Effector memory CD8-positive, alpha-beta T cell (primary cell): ENCODE data around the gene MXRA7.
"Not testable (repeated sequence)": the region's sequence is repeated elsewhere in the genome, so short reads cannot be mapped to it uniquely, and the experiment has no call there.

Source experiments
- ATAC-seq: fragments of 150-1000 bp; cut with Tn5 transposase; replicated peaks from 2 replicates; pipeline ENCODE4 v1.10.0; 2021; ENCODE audit warnings: mild to moderate bottlenecking, moderate library complexity
- DNase-seq, 3 experiments: peaks; one replicate each; pipeline ENCODE4 v3.0.0; 2021
- H3K27ac Mint-ChIP-seq, 2 donors: one replicate each; pipeline ENCODE4 v1.8.0; 2022; ENCODE audit warnings: mild to moderate bottlenecking in 2 of 2, mixed read lengths in 2 of 2, moderate library complexity in 2 of 2
- H3K27me3 Mint-ChIP-seq, 2 donors: one replicate each; pipeline ENCODE4 v1.8.0; 2022; ENCODE audit warnings: mixed read lengths in 2 of 2
- H3K36me3 Mint-ChIP-seq: one replicate; pipeline ENCODE4 v1.8.0; 2022; ENCODE audit warnings: mild to moderate bottlenecking, moderate library complexity, mixed read lengths; ENCODE audit not compliant: insufficient read depth
- H3K4me1 Mint-ChIP-seq, 2 donors: one replicate each; pipeline ENCODE4 v1.8.0; 2022; ENCODE audit warnings: low read depth in 2 of 2, mixed read lengths in 2 of 2
- H3K4me3 Mint-ChIP-seq, 2 donors: one replicate each; pipeline ENCODE4 v1.8.0; 2022; ENCODE audit warnings: mild to moderate bottlenecking in 2 of 2, mixed read lengths in 2 of 2, moderate library complexity in 2 of 2
- H3K9me3 Mint-ChIP-seq, 2 donors: one replicate each; pipeline ENCODE4 v1.8.0; 2022; ENCODE audit warnings: mixed read lengths in 2 of 2

The MXRA7 gene

GRCh38 chr17:76731800-76732733 is 21.3 kb upstream of the MXRA7 start:
- Mint-ChIP-seq H3K4me1 (peaks cover 46 to 47% of the 10 kb centered on the region in 2 donors), H3K36me3 (peaks cover 96% of the 10 kb centered on the region), H3K4me3 (peak overlapping the region; percentile 4 to 96), H3K27ac (peak overlapping the region; percentile 82 to 99)
- ATAC-seq, H3K27me3 Mint-ChIP-seq, H3K9me3 Mint-ChIP-seq, DNase-seq: not testable (repeated sequence)

- H3K4me3 Mint-ChIP-seq: peak overlapping the region; percentile 98 to 99
- DNase-seq (no peak), ATAC-seq (no peak)
- H3K27ac Mint-ChIP-seq: peak overlapping the region; percentile 99 to 100
- H3K36me3 Mint-ChIP-seq: peaks cover 96% of the 10 kb centered on the region
- no peaks in the 10 kb centered on the region for H3K27me3 Mint-ChIP-seq
- H3K4me1 Mint-ChIP-seq: peaks cover 27 to 29% of the 10 kb centered on the region in 2 donors
- no peaks in the 10 kb centered on the region for H3K9me3 Mint-ChIP-seq
Observed at GRCh38 chr17:76727745-76728456, 17.1 kb upstream of the MXRA7 start.

GRCh38 chr17:76726776-76727718 is 16.3 kb upstream of the MXRA7 start, which contains the start of gene METTL23:
TSS of gene METTL23 (plus strand) at chr17:76726839. CDS start at chr17:76729711, 2,872 bp downstream.
- peaks cover 29 to 36% of the 10 kb centered on the region in 2 donors for H3K4me1 Mint-ChIP-seq
- H3K36me3 Mint-ChIP-seq: peaks cover 96% of the 10 kb centered on the region
- DNase-seq (peak; percentile 90), ATAC-seq (peak; percentile 71)
- H3K9me3 Mint-ChIP-seq: no peaks in the 10 kb centered on the region
- H3K27ac Mint-ChIP-seq: peak within 1 kb of the TSS; percentile 99 to 100
- no peaks in the 10 kb centered on the region for H3K27me3 Mint-ChIP-seq
- H3K4me3 Mint-ChIP-seq: peak within 1 kb of the TSS; percentile 98 to 99

- Mint-ChIP-seq H3K36me3 (peaks cover 96% of the 10 kb centered on the region), H3K4me3 (peak within 1 kb of the TSS; percentile 98 to 99), H3K9me3 (no peaks in the 10 kb centered on the region), H3K27me3 (no peaks in the 10 kb centered on the region), H3K27ac (peak within 1 kb of the TSS; percentile 99 to 100), H3K4me1 (peaks cover 27 to 39% of the 10 kb centered on the region in 2 donors)
- ATAC-seq (peak; percentile 74), DNase-seq (no peak)
Observed at GRCh38 chr17:76726231-76726775, 15.5 kb upstream of the MXRA7 start, which contains the start of gene JMJD6. TSS of gene JMJD6 (minus strand) at chr17:76726606. CDS start at chr17:76726475, 131 bp downstream.

GRCh38 chr17:76725580-76726230 is 14.9 kb upstream of the MXRA7 start:
- ATAC-seq: peak; percentile 21

GRCh38 chr17:76723812-76724211 is 13.0 kb upstream of the MXRA7 start:
- peak overlapping the region in 1 of 2 donors; percentile 99 for H3K27ac Mint-ChIP-seq
- peaks cover 96% of the 10 kb centered on the region for H3K36me3 Mint-ChIP-seq
- H3K9me3 Mint-ChIP-seq: no peaks in the 10 kb centered on the region
- H3K27me3 Mint-ChIP-seq: no peaks in the 10 kb centered on the region
- DNase-seq: no peak
- no peak for ATAC-seq
- peak overlapping the region; percentile 98 to 99 for H3K4me3 Mint-ChIP-seq
- H3K4me1 Mint-ChIP-seq: peaks cover 25 to 32% of the 10 kb centered on the region in 2 donors

More at GRCh38 chr17:76725580-76726230, 14.9 kb upstream of the MXRA7 start:
- H3K36me3 Mint-ChIP-seq: peaks cover 96% of the 10 kb centered on the region
- H3K4me1 Mint-ChIP-seq: peaks cover 27 to 39% of the 10 kb centered on the region in 2 donors
- peak overlapping the region; percentile 99 to 100 for H3K27ac Mint-ChIP-seq
- peak; percentile 63 to 70 (median 67) for DNase-seq
- H3K27me3 Mint-ChIP-seq: no peaks in the 10 kb centered on the region
- no peaks in the 10 kb centered on the region for H3K9me3 Mint-ChIP-seq
- peak overlapping the region; percentile 98 to 99 for H3K4me3 Mint-ChIP-seq

- not testable (repeated sequence) for H3K27me3 Mint-ChIP-seq, ATAC-seq, H3K9me3 Mint-ChIP-seq, DNase-seq
- Mint-ChIP-seq H3K27ac (peak overlapping the region in 1 of 2 donors; percentile 52), H3K4me1 (peaks cover 27 to 31% of the 10 kb centered on the region in 2 donors), H3K36me3 (peaks cover 99% of the 10 kb centered on the region), H3K4me3 (peak overlapping the region; percentile 8 to 22)
Observed at GRCh38 chr17:76722977-76723376, 12.2 kb upstream of the MXRA7 start.

GRCh38 chr17:76722279-76722678 is 11.5 kb upstream of the MXRA7 start:
- Mint-ChIP-seq H3K27ac (peak overlapping the region in 1 of 2 donors; percentile 41), H3K36me3 (peaks cover 100% of the 10 kb centered on the region), H3K9me3 (no peaks in the 10 kb centered on the region), H3K4me1 (peaks cover 21 to 24% of the 10 kb centered on the region in 2 donors), H3K4me3 (no peak overlapping the region), H3K27me3 (no peaks in the 10 kb centered on the region)
- DNase-seq: no peak
- no peak for ATAC-seq

- Mint-ChIP-seq H3K9me3 (no peaks in the 10 kb centered on the region), H3K27me3 (no peaks in the 10 kb centered on the region), H3K27ac (no peak overlapping the region), H3K4me1 (peaks cover 23 to 25% of the 10 kb centered on the region in 2 donors), H3K4me3 (no peak overlapping the region), H3K36me3 (peaks cover 100% of the 10 kb centered on the region)
- ATAC-seq (no peak), DNase-seq (no peak)
Observed at GRCh38 chr17:76721463-76721862, 10.7 kb upstream of the MXRA7 start.

GRCh38 chr17:76720941-76721340 is 10.2 kb upstream of the MXRA7 start:
- H3K36me3 Mint-ChIP-seq: peaks cover 100% of the 10 kb centered on the region
- no peak for DNase-seq
- peak overlapping the region in 1 of 2 donors; percentile 36 for H3K27ac Mint-ChIP-seq
- H3K9me3 Mint-ChIP-seq: no peaks in the 10 kb centered on the region
- H3K4me1 Mint-ChIP-seq: peaks cover 27 to 28% of the 10 kb centered on the region in 2 donors
- no peaks in the 10 kb centered on the region for H3K27me3 Mint-ChIP-seq
- no peak for ATAC-seq
- H3K4me3 Mint-ChIP-seq: no peak overlapping the region

- Mint-ChIP-seq H3K4me3 (no peak overlapping the region), H3K27me3 (no peaks in the 10 kb centered on the region), H3K4me1 (peaks cover 30 to 31% of the 10 kb centered on the region in 2 donors), H3K27ac (peak overlapping the region in 1 of 2 donors; percentile 36), H3K36me3 (peaks cover 100% of the 10 kb centered on the region), H3K9me3 (no peaks in the 10 kb centered on the region)
- ATAC-seq (no peak), DNase-seq (no peak)
Observed at GRCh38 chr17:76720211-76720610, 9.4 kb upstream of the MXRA7 start.

- DNase-seq (no peak), ATAC-seq (no peak)
- Mint-ChIP-seq H3K27me3 (no peaks in the 10 kb centered on the region), H3K36me3 (peaks cover 92% of the 10 kb centered on the region), H3K27ac (peak overlapping the region in 1 of 2 donors; percentile 13), H3K4me3 (no peak overlapping the region), H3K9me3 (no peaks in the 10 kb centered on the region), H3K4me1 (peaks cover 34 to 38% of the 10 kb centered on the region in 2 donors)
Observed at GRCh38 chr17:76718516-76718915, 7.8 kb upstream of the MXRA7 start.
